Prostate gland (tissue), 2 donors: ENCODE measurements around the gene PPP4R4.

Experiments used
- CTCF ChIP-seq, 4 experiments: fragments of 200-600 bp in 2 of 4; fragments of 450-650 bp in 2 of 4; sonication (generic) in 2 of 4; IDR thresholded peaks; 1 replicate in 3 of 4; 2 replicates in 1 of 4; pipeline ENCODE4 v1.5.1; 2016 to 2019; ENCODE audit warnings: antibody characterized with exemption in 4 of 4, mild to moderate bottlenecking in 2 of 4, moderate library complexity in 2 of 4
- POLR2AphosphoS5 ChIP-seq: sonication (generic); formaldehyde crosslinking; IDR thresholded peaks from one replicate; pipeline ENCODE4 v1.6.1; 2017; ENCODE audit warnings: antibody characterized with exemption

DNA sequence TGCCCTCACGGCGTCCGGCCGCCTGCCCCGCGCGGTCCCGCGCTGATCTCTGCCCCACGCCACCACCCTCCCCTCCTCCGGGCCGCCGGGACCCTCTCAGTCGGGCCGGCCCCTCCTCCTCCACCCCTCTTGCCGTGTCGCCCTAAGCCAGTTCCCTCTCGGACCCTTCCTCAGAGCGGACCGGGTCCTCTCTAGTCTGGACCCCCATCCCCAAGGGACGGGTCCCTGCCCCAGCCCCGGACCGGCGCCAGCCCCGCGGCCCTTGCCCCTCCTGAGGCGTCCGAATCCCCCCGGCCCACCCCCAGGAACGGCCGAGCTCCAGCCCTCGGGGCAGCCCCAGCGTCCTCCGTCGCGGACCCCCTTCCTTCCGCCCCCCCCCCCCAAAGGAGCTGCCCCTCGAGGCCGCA is 485 bp downstream of the PPP4R4 start:
- TF ChIP-seq CTCF (IDR thresholded peaks at IDR 0.05), result no peak
- no peak for TF ChIP-seq POLR2AphosphoS5
